Measurements from ENCODE around the gene F2R. TPM values are rescaled to one million over a fixed set of nuclear protein-coding genes. Genes with fewer than 3 reads are reported as not detected.

Gene F2R
- total RNA-seq, 1 donor from 2014 or later = 41.4 TPM

DNA sequence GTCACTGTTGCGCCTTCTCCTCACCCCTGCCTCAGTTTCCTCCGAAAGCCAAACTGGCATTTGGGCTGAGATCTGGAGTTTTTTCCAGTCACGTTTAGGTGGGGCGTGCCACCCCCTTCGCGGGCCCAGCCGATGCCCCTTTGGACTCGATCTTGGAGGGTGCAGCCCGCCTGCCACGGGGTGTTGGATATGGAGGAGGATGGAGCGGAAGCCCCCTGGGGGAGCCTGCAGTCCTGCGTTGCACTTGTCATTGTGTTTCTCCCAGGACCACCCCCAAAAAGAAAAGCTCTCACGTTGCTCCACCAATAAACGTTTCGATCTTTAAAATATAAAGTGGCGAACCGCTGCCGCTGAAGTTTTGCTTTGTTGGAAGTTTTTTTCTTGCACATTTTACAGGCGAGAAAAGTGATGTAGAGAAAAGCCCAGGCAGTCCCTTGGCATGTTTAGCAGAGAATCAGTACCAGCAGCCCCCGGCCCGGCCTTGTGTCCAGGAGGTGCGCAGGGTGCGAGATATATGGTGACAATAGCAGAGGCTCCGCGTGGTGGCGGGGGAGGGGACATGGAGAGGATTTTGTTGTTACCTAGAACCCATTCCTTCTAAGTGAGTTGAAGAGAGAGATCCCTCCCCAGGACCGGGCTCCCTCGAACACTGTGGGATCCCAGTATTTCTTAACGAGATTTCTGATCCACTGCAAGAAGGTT lies 681 bp downstream of the F2R start:
- TF ChIP-seq, protein P1, sequence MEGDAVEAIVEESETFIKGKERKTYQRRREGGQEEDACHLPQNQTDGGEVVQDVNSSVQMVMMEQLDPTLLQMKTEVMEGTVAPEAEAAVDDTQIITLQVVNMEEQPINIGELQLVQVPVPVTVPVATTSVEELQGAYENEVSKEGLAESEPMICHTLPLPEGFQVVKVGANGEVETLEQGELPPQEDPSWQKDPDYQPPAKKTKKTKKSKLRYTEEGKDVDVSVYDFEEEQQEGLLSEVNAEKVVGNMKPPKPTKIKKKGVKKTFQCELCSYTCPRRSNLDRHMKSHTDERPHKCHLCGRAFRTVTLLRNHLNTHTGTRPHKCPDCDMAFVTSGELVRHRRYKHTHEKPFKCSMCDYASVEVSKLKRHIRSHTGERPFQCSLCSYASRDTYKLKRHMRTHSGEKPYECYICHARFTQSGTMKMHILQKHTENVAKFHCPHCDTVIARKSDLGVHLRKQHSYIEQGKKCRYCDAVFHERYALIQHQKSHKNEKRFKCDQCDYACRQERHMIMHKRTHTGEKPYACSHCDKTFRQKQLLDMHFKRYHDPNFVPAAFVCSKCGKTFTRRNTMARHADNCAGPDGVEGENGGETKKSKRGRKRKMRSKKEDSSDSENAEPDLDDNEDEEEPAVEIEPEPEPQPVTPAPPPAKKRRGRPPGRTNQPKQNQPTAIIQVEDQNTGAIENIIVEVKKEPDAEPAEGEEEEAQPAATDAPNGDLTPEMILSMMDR (conservative IDR thresholded peaks at IDR 0.05; ENCODE audit: low read depth, low read length) = no peak
- no peak for DNase-seq (ENCODE audit: low read depth)
- peak overlapping the region; percentile 67 for H3K4me3 ChIP-seq (ENCODE audit: low read depth, low read length)

DNA sequence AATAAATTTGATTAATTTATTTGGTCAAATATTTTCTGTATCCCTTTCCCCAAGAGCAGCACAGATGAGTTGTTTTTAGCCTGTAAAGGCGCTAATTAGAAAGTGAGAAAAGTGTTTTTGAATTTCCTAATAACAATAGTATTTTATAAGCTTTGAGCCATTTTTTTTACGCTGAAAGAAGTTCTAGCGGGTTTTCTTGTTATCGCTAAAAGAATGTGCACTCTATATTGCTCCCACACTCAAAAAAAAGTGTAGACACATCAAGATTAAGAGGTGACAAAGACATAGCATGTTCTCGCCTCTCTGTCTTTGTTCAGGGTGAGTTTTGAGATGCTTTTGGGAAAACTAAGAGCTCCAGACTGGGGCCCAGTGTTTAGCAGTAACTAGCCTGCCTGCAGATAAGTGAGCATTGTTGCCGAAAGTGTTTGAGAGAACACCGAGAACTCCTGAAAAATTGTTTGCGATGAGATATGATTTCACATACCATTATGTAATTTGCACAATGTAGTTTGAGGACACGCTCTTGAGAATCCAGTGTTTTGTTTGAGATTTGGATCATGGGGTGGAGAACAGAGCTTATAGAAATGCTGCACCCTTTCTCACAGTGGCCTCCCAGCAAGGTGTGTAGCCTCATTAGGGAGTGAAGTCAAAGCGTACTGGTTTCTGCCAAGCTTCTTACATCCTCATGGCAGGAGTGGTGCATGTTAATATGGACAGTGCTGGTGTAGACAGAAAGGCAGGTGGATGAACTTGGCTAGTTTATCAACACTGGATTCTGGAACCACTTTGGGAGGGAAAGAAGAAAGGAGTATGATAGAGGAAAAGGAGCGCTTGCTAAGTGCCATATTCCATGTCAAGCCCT lies 1.5 kb downstream of the F2R start:
- no peak for DNase-seq (ENCODE audit: low read depth)
- H3K4me3 ChIP-seq (ENCODE audit: low read depth, low read length) = peak overlapping the region; percentile 67
- TF ChIP-seq, protein P1 (conservative IDR thresholded peaks at IDR 0.05; ENCODE audit: low read depth, low read length) = no peak

DNA sequence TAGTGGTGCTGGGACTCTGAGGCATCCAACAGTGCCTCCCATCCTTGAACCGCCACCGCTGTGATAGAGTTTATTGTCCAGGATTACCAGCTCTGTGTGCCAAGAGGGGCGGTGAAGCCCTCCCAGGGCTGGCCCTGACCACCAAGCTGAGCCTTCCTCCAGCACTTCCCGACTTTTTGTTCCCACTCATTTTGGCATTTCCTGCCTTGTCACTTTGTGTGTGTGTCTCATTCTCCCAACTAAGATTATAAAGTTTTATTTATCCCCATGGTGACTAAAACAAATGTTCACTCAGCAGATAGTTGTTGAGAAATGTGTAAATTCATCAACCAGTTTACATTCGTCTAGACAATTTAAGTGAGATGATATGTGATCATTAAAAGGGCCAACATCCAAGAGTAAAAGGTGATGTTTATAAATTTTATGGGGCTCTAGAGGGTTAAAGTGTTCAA lies 2.5 kb downstream of the F2R start:
- no peak for DNase-seq (ENCODE audit: low read depth)
- no peak overlapping the region for H3K4me3 ChIP-seq (ENCODE audit: low read depth, low read length)
- TF ChIP-seq, protein P1 (conservative IDR thresholded peaks at IDR 0.05; ENCODE audit: low read depth, low read length) = no peak

DNA sequence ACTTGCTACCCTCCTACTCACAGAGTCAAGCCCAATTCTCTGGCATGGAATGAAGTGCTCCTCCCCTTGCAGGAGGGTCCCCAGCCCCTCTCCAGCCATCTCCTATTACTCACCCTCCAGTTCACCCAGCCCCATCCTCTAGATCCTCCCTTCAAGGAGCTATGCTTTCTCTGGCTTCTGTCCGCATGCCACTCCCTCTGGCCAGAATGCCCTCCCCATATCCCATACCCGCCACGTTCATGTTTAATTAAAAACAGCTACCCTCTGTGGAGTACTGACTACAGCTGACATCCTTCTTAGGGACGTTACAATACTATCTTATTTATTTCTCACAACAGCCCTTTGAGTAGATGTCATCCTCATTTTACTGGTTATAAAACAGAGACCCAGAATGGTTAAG lies 3.0 kb downstream of the F2R start:
- no peak overlapping the region for H3K4me3 ChIP-seq (ENCODE audit: low read depth, low read length)
- TF ChIP-seq, protein P1 (conservative IDR thresholded peaks at IDR 0.05; ENCODE audit: low read depth, low read length) = no peak
- DNase-seq (ENCODE audit: low read depth) = no peak

DNA sequence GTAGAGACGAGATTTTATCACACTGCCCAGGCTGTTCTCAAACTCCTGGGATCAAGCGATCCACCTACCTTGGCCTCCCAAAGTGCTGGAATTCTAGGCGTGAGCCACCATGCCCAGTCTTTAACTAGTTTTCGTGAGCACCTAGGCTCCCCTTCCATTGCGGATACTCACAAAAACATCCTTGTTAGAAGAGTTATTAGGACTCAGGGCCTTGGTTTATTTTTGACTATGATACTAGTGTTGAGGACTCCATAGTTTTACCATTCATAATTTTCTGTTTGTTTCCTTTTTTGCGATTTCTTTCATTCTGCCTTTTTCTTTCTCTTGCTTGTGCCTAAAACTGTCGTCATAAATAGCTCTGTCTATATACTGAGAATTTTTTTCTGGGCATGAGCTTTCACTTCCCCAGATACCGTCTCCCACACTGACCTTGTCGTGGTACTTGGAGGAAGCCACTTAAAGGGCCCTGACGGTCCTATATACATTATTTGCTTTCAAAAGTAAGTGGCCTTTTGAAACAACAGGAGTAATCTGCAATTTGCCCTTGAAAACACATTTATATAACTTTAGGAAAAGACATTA lies 5.2 kb downstream of the F2R start:
- no peak overlapping the region for H3K4me3 ChIP-seq (ENCODE audit: low read depth, low read length)
- TF ChIP-seq, protein P1 (conservative IDR thresholded peaks at IDR 0.05; ENCODE audit: low read depth, low read length) = no peak
- DNase-seq (ENCODE audit: low read depth) = no peak

DNA sequence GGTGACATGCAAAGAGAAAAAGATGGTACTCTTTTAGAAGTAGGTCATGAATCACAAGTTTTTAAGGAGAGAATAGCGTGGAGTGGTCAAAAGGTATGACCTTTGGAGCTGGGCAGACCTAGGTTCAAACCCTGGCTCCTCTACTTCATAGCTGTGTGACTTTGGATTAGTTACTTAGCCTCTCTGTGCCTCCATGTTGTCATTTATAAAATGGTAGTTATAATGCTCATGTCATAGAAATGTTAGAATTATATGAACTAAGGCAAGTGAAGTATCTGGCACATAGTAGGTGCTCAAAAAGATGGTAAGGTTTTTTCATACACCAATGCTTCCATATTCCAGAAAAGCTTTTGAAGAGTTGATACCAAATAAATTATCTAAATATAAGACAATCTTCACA lies 7.3 kb downstream of the F2R start:
- DNase-seq (ENCODE audit: low read depth) = no peak
- H3K4me3 ChIP-seq (ENCODE audit: low read depth, low read length) = no peak overlapping the region
- TF ChIP-seq, protein P1 (conservative IDR thresholded peaks at IDR 0.05; ENCODE audit: low read depth, low read length) = no peak
